H4 (cell line): ENCODE measurements around the gene CDH10. TPM values are rescaled to one million over a fixed set of nuclear protein-coding genes. Genes with fewer than 3 reads are reported as not detected.

ENCODE experiments used
- DNase-seq: peaks from one replicate; pipeline ENCODE4 v3.0.0-alpha.2; 2015; ENCODE audit warnings: low spot score
- total RNA-seq: library from RNA; depleted of rRNA; stranded (reverse); fragments of >200 nt; shearing (Covaris generic); gene quantifications from 2 replicates; pipeline ENCODE4 v1.2.3, GENCODE V29; 2014

Gene CDH10
- total RNA-seq, 1 experiment from 2014 or later: 2.5 TPM

- no peak for DNase-seq
These were observed 157.2 kb downstream of the CDH10 start for GRCh38 chr5:24487368-24488229.

GRCh38 chr5:24480952-24481351, 163.8 kb downstream of the CDH10 start:
- DNase-seq: no peak

- DNase-seq: no peak
These were observed 166.8 kb downstream of the CDH10 start for GRCh38 chr5:24477958-24478357.

- DNase-seq: no peak
These were observed 169.7 kb downstream of the CDH10 start for GRCh38 chr5:24475101-24475500.

- DNase-seq: no peak
These were observed 170.1 kb downstream of the CDH10 start for GRCh38 chr5:24474685-24475084.

GRCh38 chr5:24472518-24472917, 172.3 kb downstream of the CDH10 start:
- DNase-seq: no peak

- DNase-seq: no peak
These were observed 200.4 kb downstream of the CDH10 start for GRCh38 chr5:24444414-24444813.

- DNase-seq: no peak
These were observed 205.3 kb downstream of the CDH10 start for GRCh38 chr5:24439465-24439864.
